HG03196 (cell line): ENCODE data around the gene FOXO3B.
"Not testable (repeated sequence)": the region's sequence is repeated elsewhere in the genome, so short reads cannot be mapped to it uniquely, and the experiment has no call there.

Source experiments
- ATAC-seq: cut with Tn5 transposase; IDR thresholded peaks from one replicate; pipeline ENCODE4 v1.9.1; 2021; ENCODE audit not compliant: unreplicated experiment

The FOXO3B gene

DNA sequence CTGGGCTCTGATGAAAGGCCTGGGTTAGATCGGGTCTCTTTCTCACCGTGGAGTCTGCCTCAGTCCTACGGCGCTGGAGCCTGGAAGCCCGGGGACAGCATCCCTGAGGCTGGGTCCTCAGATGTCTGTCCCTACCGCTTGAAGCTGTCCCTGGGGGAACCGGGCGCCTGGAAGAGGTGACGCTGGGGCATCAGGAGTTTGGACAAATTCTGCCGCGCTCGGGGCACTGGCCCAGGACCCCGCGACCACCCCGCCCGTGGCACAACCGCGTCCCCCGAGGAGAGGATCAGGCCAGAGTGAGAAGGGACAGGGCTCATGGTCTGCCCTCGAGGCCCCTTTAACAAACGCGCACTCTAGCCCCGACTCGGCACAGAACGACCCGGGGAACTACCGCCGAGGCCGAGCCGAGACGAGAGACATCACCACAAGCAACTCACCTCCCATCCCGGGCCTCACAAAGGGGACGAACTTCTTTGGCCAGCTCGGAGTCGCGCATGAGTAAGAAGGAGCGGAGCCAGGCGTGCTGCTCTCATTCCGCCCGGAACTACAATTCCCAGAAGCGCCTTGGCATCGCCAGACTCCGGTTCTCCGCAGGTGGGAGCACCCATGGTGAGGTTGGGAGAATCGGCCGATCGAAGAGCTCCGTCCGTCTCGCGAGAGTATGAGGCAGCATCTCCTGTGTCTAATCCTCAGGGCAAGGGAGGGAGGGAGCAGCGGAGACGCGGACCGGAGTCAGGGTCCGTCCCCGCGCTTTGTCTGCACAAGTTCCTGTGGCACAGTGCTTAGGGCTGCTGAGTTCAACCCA, at the start of gene FOXO3B:
FOXO3B (minus strand) TSS at position 548 of the 805 bp plus-strand sequence. CDS start 663 bp downstream, outside the sequence.
- peak; percentile 77 for ATAC-seq

DNA sequence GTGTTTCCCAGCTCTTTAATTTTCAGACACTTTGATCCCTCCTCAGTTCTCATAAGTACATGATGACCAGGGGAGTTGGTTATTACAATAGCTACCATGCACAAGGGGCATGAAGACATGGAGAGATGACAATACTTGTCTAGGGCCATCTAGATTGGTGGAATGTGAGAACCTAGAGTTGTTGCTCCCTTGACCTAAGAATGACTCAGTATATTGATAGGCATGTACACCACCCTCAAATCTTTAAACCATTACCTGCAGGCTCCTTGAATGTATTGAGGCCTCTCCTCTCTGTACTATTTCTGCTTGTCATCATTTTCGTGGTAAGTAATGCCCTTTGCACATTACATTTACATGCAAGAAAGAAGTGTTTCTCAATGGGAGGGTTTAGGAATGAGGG, 41.4 kb upstream of the FOXO3B start:
- not testable (repeated sequence) for ATAC-seq

DNA sequence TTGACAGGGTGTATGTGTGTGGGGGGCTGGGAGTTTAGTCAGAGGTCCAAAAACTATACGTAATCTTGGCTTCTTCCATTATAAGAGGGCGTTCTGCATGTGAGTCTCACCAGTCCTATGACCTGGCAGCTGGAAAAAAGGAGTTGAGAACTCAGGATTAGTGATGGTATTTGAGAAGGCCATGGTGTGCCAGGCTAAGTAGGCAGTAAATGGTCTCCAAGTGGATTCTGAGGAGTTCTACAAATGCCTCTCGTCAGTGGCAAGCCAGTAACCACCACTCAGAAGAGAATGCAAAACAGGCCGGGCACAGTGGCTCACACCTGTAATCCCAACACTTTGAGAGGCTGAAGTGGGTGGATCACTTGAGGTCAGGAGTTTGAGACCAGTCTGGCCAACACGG, 40.5 kb upstream of the FOXO3B start:
- not testable (repeated sequence) for ATAC-seq

DNA sequence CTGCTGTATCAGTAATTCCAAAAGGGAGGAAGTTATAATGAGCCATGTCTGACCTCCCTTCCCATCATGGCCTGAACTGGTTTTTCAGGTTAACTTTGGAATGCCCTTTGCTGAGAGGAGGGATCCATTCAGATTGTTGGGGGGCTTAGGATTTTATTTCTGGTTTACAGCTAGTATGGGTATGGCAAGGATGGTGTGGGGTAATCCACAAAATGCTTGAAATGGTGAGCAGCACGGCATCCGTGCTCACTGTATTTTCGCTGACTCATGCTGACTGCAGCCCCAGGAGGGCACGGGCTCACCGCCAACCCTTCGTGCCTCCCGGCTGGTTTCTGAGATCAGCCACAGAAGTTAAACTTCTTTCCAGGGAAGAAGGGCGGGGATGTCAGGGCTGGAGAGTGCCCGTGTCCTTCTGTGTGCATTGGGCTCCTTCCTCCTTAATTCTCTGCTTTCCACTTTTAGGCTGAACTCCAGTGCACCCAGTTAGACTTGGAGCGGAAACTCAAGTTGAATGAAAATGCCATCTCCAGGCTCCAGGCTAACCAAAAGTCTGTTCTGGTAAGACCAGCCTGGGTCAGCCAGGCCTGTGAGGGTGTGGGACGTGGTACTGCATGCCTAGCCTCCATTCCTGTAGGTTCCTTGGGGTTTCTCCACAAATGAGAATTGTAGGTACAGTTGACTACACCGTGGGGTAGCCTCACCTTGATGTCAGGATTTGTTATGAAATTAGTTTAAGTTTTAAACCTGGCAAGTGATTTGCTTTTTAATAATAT, 39.8 kb upstream of the FOXO3B start:
- ATAC-seq = not testable (repeated sequence)

DNA sequence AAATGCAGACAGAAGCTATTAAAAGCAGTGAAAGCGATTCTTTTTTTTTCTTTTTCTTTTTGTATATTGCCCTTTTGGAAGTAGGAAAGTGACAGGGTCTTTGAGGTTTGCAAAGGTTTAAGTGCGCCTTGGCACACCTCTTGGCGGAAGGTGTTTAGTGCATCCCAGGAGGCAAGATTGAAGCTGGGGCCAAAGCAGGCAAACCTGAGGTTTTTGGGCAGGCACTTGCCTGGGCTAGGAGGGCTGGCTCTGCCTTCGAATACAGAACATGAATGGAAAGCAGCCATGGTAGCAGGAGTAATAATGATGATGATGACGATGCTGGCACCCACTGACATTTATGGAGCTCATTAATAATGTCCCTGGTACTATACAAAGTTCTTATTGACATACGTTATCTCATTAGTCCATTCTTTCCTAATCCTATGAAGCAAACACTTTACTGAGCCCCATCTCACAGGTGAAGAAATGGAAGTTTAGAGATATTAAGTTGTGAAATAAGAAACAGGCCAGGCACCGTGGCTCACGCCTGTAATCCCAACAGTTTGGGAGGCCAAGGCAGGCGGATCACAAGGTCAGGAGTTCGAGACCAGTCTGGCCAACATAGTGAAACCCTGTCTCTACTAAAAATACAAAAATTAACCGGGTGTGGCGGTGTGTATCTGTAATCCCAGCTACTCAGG, 37.5 kb upstream of the FOXO3B start:
- not testable (repeated sequence) for ATAC-seq

DNA sequence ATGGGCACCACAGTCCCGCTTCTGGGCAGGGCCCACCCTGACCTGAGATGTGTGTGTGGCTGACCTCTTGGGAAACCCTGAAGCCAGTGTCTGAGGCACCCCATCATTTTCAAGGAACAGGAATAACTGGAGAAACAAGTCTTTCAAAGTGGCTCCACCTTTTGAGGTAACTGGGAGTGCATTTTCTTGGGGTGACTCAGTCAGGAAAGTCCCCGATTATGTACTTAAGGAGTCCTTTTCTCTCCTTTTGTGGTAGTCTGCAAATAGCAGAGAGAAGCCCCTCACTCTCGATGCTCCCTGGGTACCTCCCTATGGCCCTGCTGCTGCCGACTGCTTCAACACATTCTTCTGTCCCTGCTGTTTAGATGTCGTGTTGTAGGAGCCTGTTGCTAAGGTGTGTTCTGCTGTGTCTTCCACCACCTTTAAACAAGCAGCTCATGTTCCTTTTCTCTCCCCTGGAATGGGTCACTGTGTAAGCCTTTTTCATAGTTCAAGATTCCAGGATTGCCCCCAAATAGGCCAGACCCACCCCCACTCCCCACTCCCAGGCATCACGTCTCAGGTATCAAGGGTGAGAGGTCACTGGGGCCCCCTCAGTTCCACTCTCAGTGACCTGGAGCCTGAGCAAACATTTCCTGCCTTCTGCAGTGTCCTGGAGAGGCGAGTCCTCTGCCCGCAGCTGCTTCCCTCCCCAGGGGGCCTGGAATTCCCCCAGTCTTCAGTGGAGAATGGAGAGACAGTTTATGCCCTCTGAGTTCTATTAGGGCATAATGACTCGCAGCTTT, 36.7 kb upstream of the FOXO3B start:
- not testable (repeated sequence) for ATAC-seq

DNA sequence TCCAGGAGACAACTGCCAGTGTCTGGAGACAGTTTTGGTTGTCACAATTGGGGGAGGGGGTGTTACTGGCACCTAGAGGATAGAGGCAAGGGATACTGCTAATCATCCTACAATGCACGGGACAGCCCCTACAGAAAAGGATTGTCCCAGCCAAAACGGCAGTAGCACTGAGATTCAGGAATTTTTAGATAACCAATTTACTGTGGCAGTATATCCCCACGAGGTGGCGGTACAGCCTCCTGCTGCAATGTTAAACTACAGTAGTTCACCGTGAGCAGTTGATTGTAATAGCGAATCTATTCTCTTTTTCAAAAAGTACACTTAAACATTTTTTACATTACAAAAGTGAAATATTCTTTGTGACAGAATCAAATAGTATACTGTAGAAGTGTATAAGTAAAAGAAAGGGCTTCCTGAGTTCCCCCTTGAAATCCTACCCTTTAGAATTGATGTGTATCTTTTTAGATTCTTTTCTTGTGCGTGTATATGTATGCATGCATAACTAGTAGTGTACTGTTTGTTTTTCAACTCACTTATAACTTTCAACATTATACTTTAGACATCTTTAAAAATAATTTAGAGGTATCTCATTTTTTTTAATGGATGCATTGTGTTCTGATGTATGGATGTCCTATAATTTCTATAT, 30.4 kb upstream of the FOXO3B start:
- not testable (repeated sequence) for ATAC-seq

DNA sequence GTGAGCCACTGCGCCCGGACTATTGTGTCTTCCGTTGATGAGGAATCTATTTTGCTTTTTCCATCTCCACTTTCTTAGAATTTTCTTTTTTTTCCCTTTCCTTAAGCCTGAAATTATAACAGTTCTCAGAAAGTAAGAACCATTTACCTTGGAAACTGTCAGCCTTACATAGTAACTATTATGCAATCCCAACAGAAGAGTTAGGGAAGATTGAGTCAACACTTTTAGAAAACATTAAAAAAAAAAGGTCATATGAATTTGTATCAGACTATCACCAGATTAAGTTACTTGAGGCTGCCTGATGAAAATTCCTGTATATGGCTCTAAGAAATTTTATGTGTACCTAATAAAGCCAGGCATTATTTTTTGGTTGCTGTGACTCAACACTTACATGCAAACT, 26.1 kb upstream of the FOXO3B start:
- ATAC-seq = not testable (repeated sequence)

DNA sequence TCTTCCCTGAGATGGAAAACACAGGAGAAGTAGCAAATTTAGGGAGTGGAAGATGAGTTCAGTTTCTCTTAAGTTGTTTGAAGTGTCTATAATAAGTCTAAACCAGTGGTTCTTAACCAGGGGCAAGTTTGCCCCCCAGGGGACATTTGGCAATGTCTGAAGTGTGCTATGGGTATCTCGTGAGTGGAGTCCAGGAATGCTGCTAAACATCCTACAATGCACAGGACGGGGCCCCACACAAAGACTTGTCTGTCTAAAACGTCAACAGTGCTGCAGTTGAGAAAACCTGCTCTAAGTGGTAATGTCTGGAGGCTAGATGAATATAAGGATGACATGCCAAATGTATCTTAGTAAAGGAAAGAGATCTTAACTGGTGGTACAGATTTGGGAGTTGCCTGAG, 23.8 kb upstream of the FOXO3B start:
- ATAC-seq = not testable (repeated sequence)

DNA sequence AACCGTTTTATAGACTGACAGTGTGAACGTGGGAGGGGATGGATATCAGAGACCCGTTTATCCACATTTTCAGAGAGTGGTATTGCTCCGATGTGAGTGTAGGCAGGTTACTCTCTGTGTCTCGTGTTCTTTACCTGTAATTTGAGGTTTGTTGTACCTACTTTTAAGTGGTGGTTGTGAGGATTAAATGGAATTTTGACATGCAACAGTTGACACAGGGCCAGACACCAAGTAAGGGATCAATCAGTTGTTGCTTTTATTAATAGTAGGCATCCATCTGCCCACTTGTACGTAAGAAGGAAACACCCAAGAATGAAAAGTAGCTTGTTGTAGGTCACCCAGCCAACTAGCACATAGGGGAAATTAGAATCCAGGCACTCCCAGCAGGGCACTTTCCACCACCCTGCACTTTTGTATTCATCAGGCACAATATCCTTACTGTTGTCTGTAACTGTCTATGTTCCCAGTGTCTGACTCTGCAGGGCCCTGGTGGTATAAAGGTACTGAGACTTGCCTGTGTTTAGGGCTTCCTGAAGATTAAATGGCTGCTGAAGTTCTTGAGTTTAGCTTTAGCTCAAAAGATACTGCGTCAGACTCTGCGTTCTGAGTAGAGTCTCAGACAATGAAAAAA, 16.5 kb upstream of the FOXO3B start:
- ATAC-seq = not testable (repeated sequence)

DNA sequence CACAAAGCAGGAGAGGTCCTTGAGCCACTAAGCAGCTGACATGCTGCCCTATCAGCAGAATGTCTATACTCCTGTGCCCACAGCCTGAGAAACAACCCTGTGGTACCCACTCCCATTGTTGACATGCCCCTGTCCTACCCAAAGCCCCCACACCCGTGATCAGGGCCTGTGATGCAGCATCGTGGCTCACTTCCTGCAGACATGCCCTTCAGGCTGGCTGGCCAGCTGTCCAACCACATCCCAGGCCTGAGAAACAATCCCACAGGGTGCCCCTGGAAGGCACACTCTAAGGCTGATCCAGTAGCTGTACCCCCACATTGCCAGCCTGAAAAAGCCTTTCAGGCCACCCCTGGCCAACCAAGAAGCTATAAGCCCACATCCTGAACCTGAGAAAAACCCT, 13.0 kb upstream of the FOXO3B start:
- not testable (repeated sequence) for ATAC-seq

DNA sequence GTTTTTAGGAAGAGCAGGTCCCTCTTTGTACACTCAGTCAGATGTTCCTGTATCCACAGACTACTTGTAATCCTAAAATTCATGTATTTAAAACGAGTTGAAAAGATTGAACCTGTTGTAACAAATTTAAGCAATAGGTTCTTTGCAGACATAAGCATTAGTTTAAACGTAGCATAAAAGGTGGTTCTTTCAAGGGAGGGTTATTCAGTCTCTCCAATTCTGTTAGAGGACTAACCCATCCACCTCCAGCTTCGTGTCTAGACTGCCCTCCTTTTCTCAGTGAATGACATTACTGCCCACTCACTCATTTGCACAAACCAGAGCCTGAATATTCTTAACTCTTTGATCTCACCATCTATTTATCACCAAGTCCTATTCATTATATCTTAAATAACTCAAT, 554 bp upstream of the FOXO3B start:
- ATAC-seq = not testable (repeated sequence)

DNA sequence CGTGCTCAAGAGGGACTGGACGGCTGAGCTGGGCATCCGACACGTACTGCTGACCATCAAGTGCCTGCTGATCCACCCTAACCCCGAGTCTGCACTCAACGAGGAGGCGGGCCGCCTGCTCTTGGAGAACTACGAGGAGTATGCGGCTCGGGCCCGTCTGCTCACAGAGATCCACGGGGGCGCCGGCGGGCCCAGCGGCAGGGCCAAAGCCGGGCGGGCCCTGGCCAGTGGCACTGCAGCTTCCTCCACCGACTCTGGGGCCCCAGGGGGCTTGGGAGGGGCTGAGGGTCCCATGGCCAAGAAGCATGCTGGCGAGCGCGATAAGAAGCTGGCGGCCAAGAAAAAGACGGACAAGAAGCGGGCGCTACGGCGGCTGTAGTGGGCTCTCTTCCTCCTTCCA, 4.7 kb downstream of the FOXO3B start:
- not testable (repeated sequence) for ATAC-seq

DNA sequence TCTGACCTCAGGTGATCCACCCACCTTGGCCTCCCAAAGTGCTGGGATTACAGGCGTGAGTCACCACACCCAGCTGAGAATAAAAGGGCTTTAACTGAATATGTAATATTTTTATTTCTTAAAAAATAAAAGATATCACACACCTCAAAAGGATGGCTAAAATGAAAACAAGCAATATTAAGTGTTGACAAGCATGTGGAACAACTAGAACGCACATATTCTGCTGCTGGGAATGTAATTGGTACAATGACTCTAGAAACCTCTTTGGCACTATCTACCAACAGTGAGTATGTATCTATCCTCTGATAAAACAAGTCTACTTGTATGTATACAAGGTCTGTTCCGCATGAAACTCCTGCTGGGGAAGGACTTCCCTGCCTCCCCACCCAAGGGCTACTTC, 5.2 kb downstream of the FOXO3B start:
- ATAC-seq = not testable (repeated sequence)

DNA sequence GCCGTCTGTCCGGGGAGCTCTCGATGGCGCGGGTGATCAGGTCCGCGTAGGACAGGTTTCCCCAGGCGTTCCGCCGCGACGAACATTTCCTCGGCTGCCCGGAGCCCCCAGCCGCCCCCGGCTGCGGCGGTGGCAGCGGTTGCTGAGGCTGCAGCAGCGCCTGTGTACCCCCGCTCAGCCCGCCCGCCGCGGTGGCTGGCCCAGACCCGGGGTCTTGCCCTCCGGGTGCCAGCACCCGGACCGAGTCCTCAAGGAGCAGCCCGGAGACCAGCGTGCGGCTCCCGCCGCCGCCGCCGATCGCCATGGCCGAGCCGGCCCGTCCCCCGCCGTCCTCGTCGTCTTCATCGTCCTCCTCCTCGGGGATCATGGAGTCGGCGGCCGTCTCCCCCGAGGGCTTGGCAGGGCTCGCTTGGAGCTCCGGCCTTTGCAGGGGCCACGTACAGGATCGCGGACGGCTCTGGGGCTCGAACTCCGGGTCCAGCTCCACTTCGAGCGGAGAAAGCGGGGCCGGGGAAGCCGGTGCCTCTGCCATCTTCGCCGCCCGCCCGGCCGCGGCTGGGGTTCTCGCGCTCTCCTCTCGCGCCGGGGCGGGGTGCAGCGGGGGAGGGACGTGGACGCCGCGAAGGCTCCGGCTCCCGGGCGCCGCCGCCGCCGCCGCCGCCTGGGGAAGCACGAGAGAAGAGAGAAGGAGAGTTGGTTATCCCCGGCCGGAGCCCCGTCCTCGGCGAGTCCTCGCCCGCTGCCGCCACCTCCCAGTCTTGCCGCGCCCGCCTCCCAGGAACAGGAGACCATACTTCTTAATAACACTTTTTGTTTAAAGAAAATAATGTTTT, 9.5 kb downstream of the FOXO3B start:
- not testable (repeated sequence) for ATAC-seq

DNA sequence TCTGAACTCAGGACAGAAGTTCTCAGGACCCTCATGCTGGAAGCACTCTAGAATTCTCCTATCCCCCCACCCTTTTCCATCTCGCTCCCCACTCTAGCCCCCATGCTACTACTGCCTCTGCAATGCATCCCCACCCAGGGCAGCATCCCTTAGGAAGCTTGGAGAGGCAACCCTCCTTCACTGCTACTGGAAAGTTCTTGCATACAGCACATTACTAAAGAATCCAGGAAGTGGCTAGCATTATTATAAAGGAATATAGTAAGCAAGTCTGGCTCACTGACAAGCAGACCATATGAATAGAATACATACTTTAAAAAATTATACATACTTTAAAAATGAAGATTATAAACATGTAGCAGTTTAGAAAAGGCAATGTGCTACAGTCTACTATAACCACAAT, 13.5 kb downstream of the FOXO3B start:
- ATAC-seq = not testable (repeated sequence)

DNA sequence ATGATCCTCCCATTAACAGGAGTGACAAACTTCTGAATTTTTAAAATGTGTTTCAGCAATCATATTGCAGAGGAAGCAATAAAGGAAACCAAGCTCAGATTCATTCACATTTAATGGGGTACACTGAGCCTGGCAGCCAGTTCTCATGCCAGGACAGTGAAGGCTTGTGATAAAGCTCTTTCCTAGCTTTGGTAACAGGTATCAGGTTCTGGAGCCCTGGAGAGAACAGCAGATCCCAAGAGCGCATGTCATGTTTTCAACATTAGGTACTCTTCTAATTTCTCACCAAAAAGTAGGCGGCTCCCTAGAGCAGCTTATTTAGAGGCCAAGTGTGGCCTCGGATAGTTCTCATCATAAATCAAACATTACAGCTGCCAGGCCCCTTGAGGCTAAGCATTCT, 14.6 kb downstream of the FOXO3B start:
- not testable (repeated sequence) for ATAC-seq

DNA sequence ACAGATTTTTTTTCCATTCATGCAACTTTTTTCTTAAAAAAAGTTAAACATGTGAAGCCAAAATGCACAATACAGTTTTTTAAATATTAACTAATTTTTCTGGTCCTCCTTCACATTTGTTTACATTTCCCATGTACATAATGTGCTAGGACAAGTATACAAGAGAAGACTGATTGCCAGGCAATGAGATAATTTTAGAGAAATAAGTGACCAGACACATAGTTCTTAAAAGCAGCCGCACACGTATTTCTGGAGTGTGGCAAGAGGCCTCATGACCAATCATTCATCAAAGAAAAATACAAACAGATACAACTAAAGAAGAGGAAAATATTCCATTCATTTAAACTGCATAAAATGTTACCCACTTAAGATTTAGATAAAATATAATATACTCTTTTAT, 15.8 kb downstream of the FOXO3B start:
- not testable (repeated sequence) for ATAC-seq
